ENCODE results near the gene DMXL1.
"Not testable (repeated sequence)": the region's sequence is repeated elsewhere in the genome, so short reads cannot be mapped to it uniquely, and the experiment has no call there.

Gene DMXL1

DNA sequence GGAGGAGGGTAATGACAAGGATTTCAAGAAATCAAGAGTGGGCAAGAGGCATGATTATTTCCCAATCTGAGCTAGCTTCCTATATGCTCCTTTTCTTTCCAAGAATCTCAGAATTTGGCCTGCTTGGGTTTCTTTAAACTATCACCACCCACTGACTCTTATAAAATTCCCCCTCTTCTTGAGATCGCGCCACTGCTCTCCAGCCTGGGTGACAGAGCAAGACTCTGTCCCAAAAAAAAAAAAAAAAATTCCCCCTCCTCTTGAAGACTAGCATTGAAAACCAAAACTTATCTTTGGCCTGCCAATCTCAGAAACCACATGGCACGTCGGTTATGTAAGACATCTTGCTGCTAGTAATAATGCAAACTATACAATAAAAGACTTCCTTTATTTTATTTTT, 3.4 kb upstream of the DMXL1 start:
- in situ Hi-C loops (cut with HindIII; ENCODE audit: low sequenced_read_pairs), result no loop called here

DNA sequence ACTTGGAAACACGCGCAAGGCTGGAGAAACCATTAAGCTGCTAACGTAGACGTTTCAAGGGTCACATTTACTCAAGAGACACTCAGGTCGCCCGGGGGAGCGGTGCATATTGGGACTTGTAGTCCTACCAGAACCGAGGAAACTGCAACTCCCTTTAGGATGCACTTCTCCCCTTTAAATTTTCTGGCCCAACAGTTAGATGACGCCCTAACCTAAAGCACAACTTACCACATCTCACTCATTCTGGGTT, 384 bp upstream of the DMXL1 start:
- in situ Hi-C loops (cut with HindIII; ENCODE audit: low sequenced_read_pairs), result no loop called here

DNA sequence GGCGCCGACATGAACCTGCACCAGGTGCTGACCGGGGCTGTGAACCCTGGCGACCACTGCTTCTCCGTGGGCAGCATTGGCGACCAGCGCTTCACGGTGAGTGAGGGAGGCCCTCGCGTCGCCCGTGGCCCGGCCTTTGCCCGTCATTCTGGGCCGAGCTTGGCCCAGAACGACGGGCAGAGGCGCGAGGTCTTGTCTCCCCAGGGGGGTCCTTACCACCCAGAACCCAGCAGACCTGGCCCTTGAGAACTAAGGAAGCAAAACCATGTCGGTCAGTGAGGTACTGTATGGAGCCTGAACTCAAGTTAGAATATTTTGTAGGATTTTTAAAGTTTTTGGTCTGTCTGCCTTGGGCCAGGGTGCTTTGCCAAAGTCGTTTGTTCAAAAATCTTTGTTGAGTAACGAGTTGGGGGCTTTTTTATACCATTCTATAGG, 691 bp downstream of the DMXL1 start:
- in situ Hi-C loops (cut with HindIII; ENCODE audit: low sequenced_read_pairs), result no loop called here

DNA sequence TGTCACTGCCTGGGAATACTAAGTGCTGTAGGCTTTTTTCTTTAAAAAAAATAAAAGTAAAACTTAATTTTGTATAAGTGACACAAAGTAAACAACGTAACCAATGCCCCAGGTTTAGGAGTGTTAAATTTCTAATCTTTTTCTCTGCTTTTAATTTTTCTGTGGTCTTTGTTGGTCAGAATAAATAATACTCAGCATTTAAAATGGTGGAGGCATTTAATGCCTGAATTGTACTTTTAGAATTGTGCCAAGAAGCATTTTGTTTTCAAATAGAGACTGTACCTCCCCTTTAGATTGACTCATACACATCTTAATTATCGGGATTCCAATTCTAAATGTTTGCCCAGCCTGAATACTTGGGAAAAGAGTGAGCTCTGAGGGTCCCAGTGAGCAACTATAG, 1.6 kb downstream of the DMXL1 start:
- in situ Hi-C loops (cut with HindIII; ENCODE audit: low sequenced_read_pairs), result no loop called here

DNA sequence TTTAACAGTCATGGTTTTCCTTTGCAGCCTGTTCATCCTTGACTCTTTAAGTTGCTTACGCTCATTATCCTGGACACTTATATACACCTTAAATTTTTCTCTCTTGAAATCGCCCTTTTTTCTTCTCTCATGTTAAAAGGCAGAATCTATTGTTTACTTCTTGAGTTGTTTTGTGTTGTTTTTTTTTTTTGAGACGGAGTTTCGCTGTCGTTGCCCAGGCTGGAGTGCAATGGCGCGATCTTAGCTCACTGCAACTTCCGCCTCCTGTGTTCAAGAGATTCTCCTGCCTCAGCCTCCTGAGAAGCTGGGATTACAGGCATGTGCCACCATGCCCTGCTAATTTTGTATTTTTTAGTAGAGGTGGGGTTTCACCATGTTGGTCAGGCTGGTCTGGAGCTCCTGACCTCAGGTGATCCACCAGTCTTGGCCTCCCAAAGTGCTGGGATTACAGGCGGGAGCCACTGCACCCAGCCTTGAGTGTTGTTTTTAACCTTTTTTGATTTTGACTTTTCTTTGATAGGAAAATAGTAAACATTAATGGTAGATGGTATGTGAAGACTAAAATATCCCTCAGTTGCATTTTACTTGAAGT, 3.0 kb downstream of the DMXL1 start:
- in situ Hi-C loops (cut with HindIII; ENCODE audit: low sequenced_read_pairs), result not testable (repeated sequence)

DNA sequence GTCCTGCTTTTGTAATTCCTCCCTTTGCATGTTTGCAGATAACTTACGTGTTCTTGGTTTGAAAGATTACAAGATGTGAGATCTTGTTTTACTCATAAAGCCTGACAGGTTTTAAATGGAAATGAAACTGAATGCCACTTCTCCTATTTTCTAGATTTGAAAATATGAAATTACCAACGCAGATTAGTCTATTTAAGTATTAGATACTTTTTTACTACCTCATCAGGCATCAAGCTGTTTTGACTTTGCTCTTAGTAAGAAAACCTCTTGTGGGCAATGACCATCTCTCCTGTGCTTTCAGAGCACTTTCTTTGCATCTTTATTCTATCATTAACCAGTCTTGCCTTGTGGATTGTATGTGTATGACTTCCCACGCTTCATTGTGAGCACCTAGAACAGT, 3.5 kb downstream of the DMXL1 start:
- in situ Hi-C loops (cut with HindIII; ENCODE audit: low sequenced_read_pairs), result no loop called here

DNA sequence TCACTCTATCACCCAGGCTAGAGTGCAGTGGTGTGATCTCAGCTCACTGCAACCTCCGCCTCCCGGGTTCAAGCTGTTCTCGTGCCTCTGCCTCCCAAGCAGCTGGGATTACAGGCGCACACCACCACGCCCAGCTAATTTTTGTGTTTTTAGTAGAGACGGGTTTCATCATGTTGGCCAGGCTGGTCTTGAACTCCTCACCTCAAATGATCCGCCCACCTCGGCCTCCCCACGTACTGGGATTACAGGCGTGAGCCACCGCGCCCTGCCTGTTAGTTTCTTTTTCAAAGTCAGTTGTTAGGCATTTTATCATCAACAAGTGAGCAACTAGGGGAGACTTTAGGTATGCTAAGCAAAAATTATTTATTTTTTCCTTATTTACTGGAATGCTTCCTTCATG, 4.4 kb downstream of the DMXL1 start:
- in situ Hi-C loops (cut with HindIII; ENCODE audit: low sequenced_read_pairs), result not testable (repeated sequence)

DNA sequence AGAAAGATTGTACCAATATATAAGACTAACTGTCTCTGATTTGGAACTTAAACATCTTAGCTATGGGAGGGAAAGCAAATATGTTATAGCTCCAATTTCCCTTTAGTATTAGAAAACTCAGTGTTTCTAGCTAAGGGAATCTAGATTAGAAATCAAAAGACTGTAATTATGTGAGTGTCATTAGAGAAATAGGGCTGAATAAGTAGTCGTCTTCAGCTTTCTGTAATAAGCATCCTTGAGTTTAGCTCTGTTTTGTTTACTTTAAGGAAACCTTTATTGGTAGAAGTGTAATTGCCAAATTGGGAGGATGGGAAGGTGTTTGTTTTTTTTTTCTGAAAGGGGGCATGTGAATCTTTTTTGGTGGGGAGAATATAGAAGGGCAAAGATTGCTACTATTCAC, 5.2 kb downstream of the DMXL1 start:
- in situ Hi-C loops (cut with HindIII; ENCODE audit: low sequenced_read_pairs), result no loop called here

DNA sequence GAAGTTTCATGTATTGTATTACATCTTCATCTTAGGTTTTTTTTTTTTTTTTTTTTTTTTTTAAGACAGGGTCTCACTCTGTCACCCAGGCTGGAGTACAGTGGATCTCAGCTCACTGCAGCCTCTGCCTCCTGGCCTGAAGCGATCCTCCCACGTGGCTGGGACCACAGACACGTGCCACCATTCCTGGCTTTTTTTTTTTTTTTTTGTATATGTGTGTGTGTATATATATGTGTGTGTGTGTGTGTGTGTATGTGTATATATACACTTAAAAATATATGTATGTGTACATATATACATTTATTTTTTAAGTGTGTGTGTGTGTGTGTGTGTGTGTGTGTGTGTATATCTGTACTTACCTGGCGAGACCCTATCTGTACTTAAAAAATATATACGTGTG, 6.6 kb downstream of the DMXL1 start:
- in situ Hi-C loops (cut with HindIII; ENCODE audit: low sequenced_read_pairs), result no loop called here

DNA sequence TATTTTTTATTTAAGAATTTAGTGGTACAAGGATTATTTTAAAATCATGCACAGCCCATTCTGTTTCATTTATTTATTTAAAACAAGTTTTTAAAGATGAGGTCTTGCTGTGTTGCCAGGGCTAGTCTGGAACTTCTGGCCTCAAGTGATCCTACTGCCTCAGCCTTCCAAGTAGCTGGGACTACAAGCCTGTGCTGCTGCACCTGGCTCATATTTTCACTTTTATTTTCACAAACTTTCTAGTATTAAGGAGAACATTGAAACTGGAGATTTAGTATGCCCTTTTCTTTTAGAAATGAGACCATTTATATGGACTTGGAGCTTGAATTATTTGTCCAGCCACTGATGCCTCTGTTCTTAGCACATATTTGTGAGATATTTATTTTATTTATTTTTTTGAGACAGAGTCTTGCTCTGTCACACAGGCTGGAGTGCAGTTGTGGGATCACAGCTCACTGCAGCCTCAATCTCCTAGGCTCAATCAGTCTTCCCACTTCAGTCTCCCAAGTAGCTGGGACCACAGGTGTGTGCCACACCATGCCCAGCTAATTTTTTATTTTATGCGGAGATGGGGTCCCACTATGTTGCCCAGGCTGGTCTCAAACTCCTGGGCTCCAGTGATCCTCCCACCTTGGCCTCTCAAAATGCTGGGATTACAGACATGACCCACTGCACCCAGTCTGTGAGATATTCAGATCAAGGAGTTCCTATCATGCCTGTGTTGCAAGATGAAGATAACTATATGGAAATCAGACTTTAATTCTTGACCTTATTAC, 7.4 kb downstream of the DMXL1 start:
- in situ Hi-C loops (cut with HindIII; ENCODE audit: low sequenced_read_pairs), result no loop called here

DNA sequence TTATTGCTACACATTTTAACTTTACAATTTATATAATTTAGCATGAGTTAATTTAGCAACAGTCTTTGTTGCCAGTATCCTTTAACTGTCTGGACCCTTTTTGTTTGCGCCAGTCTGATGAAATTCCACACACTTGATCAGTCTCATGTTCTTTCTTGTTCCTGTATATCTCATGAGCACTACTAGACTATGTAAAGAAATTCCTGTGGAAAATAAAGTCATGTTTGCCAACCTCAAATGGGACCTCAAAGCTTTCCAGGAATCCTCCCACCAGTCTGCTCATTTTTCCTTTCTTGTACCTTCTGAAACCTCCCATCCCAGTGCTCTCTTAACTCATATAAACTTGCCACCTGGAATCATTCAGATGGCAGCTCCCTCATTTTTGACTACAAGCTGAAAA, 8.0 kb downstream of the DMXL1 start:
- in situ Hi-C loops (cut with HindIII; ENCODE audit: low sequenced_read_pairs), result no loop called here

DNA sequence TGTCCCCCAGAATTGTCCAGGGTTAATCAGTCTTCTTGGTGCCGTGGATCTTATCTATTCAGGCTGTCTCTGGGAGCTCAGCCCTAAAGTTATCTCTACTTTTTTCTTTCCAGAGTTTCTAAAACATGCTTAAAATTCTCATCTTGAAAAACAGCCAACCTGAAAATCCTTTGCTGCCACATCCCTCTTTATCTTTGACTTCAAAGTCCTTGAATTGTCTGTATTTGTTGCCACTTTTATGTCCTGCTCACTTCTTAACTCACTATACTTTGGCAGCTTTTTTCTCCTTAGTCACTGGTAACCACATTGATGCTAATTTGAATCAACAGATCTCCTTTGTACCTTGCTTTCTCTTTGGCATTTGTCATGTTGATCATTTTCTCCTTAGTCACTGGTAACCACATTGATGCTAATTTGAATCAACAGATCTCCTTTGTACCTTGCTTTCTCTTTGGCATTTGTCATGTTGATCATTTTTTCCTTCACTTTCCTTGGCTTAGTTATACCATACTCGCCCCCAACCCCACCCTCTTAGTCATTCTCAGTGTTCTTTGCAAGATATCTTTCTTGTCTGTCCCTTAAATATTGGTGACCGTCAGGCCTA, 8.5 kb downstream of the DMXL1 start:
- in situ Hi-C loops (cut with HindIII; ENCODE audit: low sequenced_read_pairs), result no loop called here

DNA sequence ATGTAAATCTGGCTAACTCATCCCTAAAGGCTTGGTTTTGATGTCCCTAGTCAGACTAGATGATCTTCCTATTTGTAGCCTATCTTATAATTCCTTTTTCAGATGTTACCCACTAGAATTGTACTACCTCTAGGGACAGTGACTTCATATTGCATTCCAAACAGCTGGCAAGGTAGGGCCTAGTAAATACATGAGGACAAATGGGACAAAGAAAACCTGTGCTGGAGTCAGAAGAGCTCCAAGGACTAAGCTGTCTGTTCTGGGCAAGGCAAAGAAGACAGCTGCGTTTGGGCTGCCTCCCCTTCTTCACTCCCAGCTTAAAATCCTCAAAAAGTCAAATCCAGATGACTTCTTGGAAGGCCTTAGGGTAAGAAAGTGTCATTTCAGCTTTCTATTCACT, 10.0 kb downstream of the DMXL1 start:
- in situ Hi-C loops (cut with HindIII; ENCODE audit: low sequenced_read_pairs), result no loop called here

DNA sequence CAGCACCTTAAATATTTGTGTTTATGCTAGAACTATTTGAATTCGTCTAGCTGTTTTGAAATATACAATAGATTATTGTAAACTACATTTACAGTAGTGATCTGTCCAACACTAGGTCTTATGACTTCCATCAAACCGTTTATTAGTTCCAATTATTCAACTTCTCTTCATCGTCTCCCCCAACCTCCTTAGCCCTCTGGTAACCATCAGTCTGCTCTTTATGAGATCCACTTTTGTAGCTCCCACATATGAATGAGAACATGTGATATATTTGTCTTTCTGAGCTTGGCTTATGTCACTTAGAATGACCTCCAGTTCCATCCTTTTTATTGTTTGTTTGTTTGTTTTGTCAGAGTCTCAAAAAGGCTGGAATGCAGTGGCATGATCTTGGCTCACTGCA, 11.8 kb downstream of the DMXL1 start:
- in situ Hi-C loops (cut with HindIII; ENCODE audit: low sequenced_read_pairs), result no loop called here

DNA sequence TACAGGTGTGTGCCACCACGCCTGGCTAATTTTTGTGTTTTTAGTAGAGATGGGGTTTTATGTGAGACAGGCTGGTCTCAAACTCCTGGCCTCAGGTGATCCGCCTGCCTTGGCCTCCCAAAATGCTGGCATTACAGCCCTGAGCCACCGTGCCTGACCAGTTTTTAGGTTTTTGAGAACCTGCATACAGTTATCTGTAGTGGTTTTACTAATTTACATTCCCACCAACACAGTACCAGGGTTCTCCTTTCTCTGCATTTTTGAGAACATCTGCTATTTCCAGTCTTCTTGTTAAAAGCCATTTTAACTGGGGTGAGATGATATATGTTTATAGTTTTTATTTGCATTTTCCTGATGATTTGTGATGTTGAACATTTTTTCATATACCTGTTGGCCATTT, 12.8 kb downstream of the DMXL1 start:
- in situ Hi-C loops (cut with HindIII; ENCODE audit: low sequenced_read_pairs), result no loop called here

DNA sequence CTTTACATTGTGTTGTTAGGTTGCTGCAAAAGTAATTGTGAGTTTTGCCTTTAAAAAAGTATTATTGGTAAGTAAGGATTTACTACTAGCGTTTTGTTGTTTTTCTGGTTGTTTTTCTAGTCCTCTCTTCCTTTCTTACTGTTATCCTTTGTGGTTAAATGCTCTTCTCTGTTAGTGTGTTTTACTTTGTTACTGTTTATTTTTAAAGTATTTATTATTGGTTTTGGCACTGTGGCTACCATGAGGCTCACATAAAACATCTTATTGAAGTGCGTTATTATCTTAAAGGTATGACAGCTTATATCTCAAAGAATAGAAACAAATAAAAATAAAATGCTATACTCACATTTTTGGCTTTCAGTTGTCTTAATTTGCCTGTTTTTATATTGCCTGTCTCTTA, 17.6 kb downstream of the DMXL1 start:
- in situ Hi-C loops (cut with HindIII; ENCODE audit: low sequenced_read_pairs), result no loop called here

DNA sequence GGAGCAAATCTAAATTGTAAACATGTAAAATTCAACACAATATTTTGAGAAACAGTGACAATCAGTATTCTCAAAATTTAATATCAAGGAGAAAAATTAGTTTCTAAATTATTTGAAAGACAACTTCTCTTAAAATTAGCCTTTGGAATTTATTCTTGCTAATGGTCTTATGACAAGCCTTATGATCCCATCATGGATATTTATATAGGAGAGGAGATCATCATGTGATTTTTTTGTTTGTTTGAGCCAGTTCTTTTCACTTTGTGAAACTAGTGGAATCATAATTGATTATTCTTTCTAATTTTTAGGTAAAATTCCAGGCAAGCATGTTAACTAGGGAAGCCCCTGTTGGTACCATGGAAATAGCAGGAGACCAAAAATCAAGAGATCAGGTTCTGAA, 24.7 kb downstream of the DMXL1 start:
- in situ Hi-C loops (cut with HindIII; ENCODE audit: low sequenced_read_pairs), result no loop called here

DNA sequence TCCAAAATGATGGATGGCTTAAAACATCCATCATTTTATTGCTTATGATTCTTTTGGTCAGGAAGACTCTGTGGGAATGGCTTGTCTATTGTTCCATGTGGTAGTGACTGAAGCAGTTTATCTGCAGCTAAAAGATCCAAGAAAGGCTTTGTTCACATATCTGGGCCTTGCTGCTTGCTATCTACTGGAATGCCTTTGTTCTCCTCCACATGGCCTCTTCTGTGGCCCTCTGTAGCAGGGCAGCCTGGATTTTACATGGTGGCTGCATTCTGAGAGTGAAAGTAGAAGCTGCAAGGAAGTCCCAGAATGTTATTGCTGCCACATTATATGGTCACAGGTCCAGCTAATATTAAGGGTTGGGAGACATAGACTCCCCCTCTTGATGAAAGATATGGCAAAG, 35.1 kb downstream of the DMXL1 start:
- in situ Hi-C loops (cut with HindIII; ENCODE audit: low sequenced_read_pairs), result no loop called here

DNA sequence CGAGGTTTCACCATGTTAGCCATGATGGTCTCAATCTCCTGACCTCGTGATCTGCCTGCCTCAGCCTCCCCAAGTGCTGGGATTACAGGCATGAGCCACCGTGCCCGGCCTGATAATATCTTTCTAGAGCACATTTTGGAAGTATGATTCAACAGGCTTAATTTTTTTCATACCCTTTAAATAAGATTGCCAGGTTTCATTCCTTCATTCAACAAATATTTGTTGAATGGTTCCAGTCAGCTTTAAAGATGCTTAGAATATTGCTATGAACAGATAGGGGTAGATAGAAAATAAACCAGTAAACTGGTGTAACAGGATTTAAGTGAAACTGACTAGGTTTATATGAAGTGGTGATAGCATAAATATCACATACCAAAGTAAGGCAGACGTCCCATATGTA, 41.3 kb downstream of the DMXL1 start:
- in situ Hi-C loops (cut with HindIII; ENCODE audit: low sequenced_read_pairs), result no loop called here

DNA sequence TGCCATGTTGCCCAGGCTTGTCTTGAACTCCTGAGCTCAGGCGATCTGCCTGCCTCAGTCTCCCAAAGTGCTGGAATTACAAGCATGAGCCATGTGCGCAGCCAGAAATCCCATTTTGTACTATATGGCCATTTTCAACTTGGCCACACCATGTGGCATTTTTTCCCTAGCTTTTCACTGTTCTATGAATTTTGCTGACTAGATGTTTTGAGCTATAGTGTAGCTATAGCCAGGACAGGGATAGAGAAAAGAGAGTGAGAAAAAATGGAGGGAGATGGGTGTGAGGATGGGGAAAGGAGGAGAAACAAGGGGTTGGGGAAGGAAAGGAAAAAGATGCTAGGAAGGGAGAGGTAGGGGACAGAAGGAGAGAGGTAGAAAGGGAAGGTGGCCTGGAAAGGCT, 46.4 kb downstream of the DMXL1 start:
- in situ Hi-C loops (cut with HindIII; ENCODE audit: low sequenced_read_pairs), result no loop called here

DNA sequence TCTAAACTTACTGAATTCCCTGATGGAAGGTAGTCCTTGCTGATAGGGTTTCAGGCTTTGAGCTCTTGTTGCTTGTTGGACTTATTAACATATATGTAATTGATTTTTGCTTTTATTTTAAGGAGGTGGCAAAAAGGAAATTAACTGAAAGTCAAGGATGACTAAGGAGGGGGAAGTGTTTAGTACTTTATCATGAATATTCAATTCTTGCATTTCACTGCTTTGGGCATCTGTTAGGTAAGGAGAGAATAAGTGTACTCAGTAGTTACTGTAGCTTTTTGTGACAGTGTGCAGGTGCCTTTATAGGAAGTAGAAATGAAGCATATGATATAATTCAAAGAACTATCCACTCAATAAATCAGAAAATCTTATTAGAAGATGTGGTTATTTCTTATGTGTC, 47.1 kb downstream of the DMXL1 start:
- in situ Hi-C loops (cut with HindIII; ENCODE audit: low sequenced_read_pairs), result no loop called here

DNA sequence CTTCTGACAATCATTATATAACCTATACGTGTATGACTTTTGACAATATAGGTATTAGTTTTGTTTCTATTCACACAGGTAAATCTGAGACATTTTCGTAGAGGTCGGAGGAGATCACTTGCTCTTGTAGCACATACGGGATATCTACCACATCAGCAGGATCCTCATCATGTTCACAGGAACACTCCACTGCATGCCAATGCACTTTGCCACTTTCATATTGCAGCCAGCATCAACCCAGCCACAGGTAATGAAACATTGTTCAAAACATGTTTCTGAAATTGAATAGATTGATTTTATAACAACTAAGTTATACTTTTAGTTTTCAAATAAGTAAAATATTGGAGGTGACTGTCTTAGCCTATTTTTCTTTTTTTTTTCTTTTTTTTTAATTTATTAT, 50.0 kb downstream of the DMXL1 start:
- in situ Hi-C loops (cut with HindIII; ENCODE audit: low sequenced_read_pairs), result no loop called here

DNA sequence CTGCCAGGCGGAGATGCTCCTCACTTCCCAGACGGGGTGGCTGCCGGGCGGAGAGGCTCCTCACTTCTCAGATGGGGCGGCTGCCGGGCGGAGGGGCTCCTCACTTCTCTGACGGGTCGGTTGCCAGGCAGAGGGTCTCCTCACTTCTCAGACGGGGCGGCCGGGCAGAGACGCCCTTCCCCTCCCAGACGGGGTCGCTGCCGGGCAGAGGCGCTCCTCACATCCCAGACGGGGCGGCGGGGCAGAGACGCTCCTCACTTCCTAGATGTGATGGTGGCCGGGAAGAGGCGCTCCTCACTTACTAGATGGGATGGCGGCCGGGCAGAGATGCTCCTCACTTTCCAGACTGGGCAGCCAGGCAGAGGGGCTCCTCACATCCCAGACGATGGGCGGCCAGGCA, 51.6 kb downstream of the DMXL1 start:
- in situ Hi-C loops (cut with HindIII; ENCODE audit: low sequenced_read_pairs), result not testable (repeated sequence)
